HepG2 (cell line): ENCODE data around the gene CPEB4. TPM values are rescaled to one million over a fixed set of nuclear protein-coding genes. Genes with fewer than 3 reads are reported as not detected.
A peak's percentile ranks its signal among the peaks of the same experiment; 100 is the strongest.

Experiments
- ARNTL ChIP-seq: sonication (generic); formaldehyde crosslinking; IDR thresholded peaks from 2 replicates; pipeline ENCODE4 v1.4.0; 2020; ENCODE audit warnings: mild to moderate bottlenecking, missing genetic modification reagents
- ATF1 ChIP-seq: IDR thresholded peaks from 2 replicates; pipeline ENCODE4 v1.6.1; 2016; ENCODE audit warnings: mild to moderate bottlenecking, control low read depth
- CC2D1A ChIP-seq: sonication (generic); formaldehyde crosslinking; IDR thresholded peaks from 2 replicates; pipeline ENCODE4 v1.8.1; 2023; ENCODE audit warnings: mild to moderate bottlenecking, missing genetic modification reagents
- CCAR2 ChIP-seq: fragments of 200-400 bp; formaldehyde crosslinking; optimal IDR thresholded peaks from 2 replicates; pipeline ENCODE3; 2018; ENCODE audit warnings: low read depth, mild to moderate bottlenecking, low read length, moderate library complexity
- CREM ChIP-seq, 2 experiments: sonication (generic) in 1 of 2; formaldehyde crosslinking in 1 of 2; IDR thresholded peaks; 2 replicates each; pipeline versions ENCODE4 v1.4.0 to v1.6.1; 2016 to 2020; ENCODE audit warnings: antibody characterized with exemption in 1 of 2, mild to moderate bottlenecking in 1 of 2, missing genetic modification reagents in 1 of 2
- EEA1 ChIP-seq: sonication (generic); formaldehyde crosslinking; IDR thresholded peaks from 2 replicates; pipeline ENCODE4 v1.5.1; 2020; ENCODE audit warnings: mild to moderate bottlenecking, missing genetic modification reagents, borderline replicate concordance
- FOSL2 ChIP-seq: sonication (generic); formaldehyde crosslinking; IDR thresholded peaks from 2 replicates; pipeline ENCODE4 v1.4.0; 2020; ENCODE audit warnings: missing genetic modification reagents
- FOXA1 ChIP-seq, 2 experiments: fragments of 450-650 bp in 1 of 2; sonication (generic) in 1 of 2; formaldehyde crosslinking in 1 of 2; IDR thresholded peaks; 2 replicates each; pipeline versions ENCODE4 v1.4.0 to v1.6.1; 2016 to 2020; ENCODE audit warnings: missing genetic modification reagents in 1 of 2
- HNRNPL ChIP-seq: fragments of 200-400 bp; formaldehyde crosslinking; IDR thresholded peaks from 2 replicates; pipeline ENCODE4 v1.6.1; 2017; ENCODE audit warnings: mild to moderate bottlenecking, low read depth, low read length
- RARG ChIP-seq: sonication (generic); formaldehyde crosslinking; IDR thresholded peaks from 2 replicates; pipeline ENCODE4 v1.4.0; 2020; ENCODE audit warnings: low read depth, mild to moderate bottlenecking, missing genetic modification reagents
- STAG1 ChIP-seq: sonication (generic); formaldehyde crosslinking; IDR thresholded peaks from 2 replicates; pipeline ENCODE4 v1.4.0; 2020; ENCODE audit warnings: missing genetic modification reagents
- ZNF24 ChIP-seq: fragments of 450-650 bp; IDR thresholded peaks from 2 replicates; pipeline ENCODE4 v1.6.1; 2017; ENCODE audit warnings: antibody characterized with exemption, mild to moderate bottlenecking
- ZNF260 ChIP-seq: sonication (generic); formaldehyde crosslinking; IDR thresholded peaks from 2 replicates; pipeline ENCODE4 v1.4.0; 2020; ENCODE audit warnings: missing genetic modification reagents, low read depth, mild to moderate bottlenecking, borderline replicate concordance
- ZNF282 ChIP-seq: fragments of 450-650 bp; IDR thresholded peaks from 2 replicates; pipeline ENCODE4 v1.6.1; 2018; ENCODE audit not compliant: partially characterized antibody
- ZNF510 ChIP-seq: sonication (generic); formaldehyde crosslinking; IDR thresholded peaks from 2 replicates; pipeline ENCODE4 v1.4.0; 2020; ENCODE audit warnings: low read depth, mild to moderate bottlenecking, missing genetic modification reagents
- ZNF614 ChIP-seq: IDR thresholded peaks from 2 replicates; pipeline ENCODE4 v1.6.1; 2018; ENCODE audit warnings: missing biosample characterization, missing genetic modification reagents, inconsistent platforms, borderline replicate concordance
- ZNF674 ChIP-seq: sonication (generic); formaldehyde crosslinking; IDR thresholded peaks from 2 replicates; pipeline ENCODE4 v1.5.0; 2020; ENCODE audit warnings: low read depth, mild to moderate bottlenecking, missing genetic modification reagents
- ZNF782 ChIP-seq: sonication (generic); formaldehyde crosslinking; IDR thresholded peaks from 2 replicates; pipeline ENCODE4 v1.4.0; 2020; ENCODE audit warnings: missing genetic modification reagents, mild to moderate bottlenecking, borderline replicate concordance
- ZSCAN29 ChIP-seq: sonication (generic); formaldehyde crosslinking; conservative IDR thresholded peaks from 2 replicates; pipeline ENCODE4 v1.4.0; 2020; ENCODE audit warnings: mild to moderate bottlenecking, missing genetic modification reagents
- polyA plus RNA-seq, 8 experiments: library from polyadenylated mRNA; depleted of rRNA in 3 of 8; stranded (reverse) in 7 of 8; unstranded in 1 of 8; fragments of >200 nt; fragmentation: Illumina TruSeq in 4 of 8; extraction: Trizol in 4 of 8; gene quantifications; 2 replicates each; pipeline versions ENCODE4 v1.2.1 to v1.2.3, GENCODE V29; 2011 to 2016; ENCODE audit warnings: low read depth in 4 of 8, missing spikeins in 1 of 8, mixed read lengths in 1 of 8; ENCODE audit not compliant: insufficient read depth in 1 of 8
- total RNA-seq, 5 experiments: library from RNA; depleted of rRNA; stranded (reverse); fragments of >200 nt; fragmentation: Illumina TruSeq; extraction: Trizol; gene quantifications; 2 replicates each; pipeline ENCODE4 v1.2.3, GENCODE V29; 2016; ENCODE audit warnings: low read depth in 1 of 5
- TF ChIP-seq, protein P1 (sequence below): sonication (generic); formaldehyde crosslinking; IDR thresholded peaks from 2 replicates; pipeline ENCODE4 v1.5.0; 2020; ENCODE audit warnings: mild to moderate bottlenecking, missing genetic modification reagents
- TF ChIP-seq, protein P2 (sequence below): IDR thresholded peaks from 2 replicates; pipeline ENCODE4 v1.6.1; 2018; ENCODE audit warnings: missing genetic modification reagents, mild to moderate bottlenecking, missing compliant biosample characterization
- TF ChIP-seq, protein P3 (sequence below): sonication (generic); formaldehyde crosslinking; IDR thresholded peaks from 2 replicates; pipeline ENCODE4 v1.5.1; 2020; ENCODE audit warnings: mild to moderate bottlenecking, missing genetic modification reagents

Gene CPEB4
- total and polyA plus RNA-seq, 2 of the 13 experiments (the other 11 are each of a cell fraction or from before 2014, with no cell fraction given), result 7.7 to 26.7 TPM

DNA sequence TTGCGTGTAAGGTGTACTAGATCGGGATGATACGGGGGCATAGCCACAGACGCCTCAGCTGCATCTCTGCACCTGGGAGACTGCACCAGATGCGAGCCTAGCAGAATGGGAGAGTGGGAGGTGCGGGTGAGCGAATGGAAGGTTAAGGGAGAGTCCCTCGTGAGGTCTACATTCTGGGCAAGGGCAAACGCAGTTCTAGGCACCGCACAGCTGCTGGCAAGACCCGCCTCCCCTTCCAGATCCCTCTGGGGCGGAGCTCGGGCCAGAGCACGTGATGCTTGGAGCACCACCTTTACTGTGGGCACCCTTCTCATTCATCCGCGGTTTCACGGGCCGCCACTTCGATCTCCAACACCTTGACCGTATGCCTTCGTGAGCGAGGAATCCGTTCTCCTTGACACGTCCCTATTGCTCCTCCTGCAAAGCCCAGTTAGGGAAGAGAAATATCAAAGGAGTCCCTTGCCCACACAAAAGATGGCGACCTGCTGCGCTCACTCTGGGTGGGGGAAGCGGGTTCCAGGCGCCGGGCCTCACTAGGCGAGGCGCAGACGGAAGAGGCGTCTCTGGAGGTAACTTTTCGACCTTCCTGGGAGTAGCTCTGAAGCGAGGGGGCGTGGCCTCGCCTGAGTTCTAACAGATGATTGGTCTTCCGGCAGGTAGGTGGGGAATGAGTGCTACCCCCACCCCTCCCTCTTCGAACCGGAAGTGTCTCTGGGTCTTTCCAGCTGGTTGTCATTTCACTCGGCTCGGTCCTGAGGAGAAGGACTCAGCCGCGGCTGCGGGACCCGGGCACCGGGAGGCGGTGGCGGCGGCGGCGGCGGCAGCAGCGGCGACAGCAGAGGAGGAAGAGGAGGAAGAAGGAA is at the start of gene CPEB4 (continued):
- 0 out of 2 replicates have a peak, but pooled peaks have one; percentile 25 for TF ChIP-seq ZNF614 (CRISPR knock-in tag)
- no peak for TF ChIP-seq FOXA1 (IDR thresholded peaks at IDR 0.05)
- no peak for TF ChIP-seq FOXA1 (CRISPR knock-in tag; IDR thresholded peaks at IDR 0.05)
- no peak for TF ChIP-seq RARG (CRISPR knock-in tag)
- no peak for TF ChIP-seq EEA1
- TF ChIP-seq, protein P1, sequence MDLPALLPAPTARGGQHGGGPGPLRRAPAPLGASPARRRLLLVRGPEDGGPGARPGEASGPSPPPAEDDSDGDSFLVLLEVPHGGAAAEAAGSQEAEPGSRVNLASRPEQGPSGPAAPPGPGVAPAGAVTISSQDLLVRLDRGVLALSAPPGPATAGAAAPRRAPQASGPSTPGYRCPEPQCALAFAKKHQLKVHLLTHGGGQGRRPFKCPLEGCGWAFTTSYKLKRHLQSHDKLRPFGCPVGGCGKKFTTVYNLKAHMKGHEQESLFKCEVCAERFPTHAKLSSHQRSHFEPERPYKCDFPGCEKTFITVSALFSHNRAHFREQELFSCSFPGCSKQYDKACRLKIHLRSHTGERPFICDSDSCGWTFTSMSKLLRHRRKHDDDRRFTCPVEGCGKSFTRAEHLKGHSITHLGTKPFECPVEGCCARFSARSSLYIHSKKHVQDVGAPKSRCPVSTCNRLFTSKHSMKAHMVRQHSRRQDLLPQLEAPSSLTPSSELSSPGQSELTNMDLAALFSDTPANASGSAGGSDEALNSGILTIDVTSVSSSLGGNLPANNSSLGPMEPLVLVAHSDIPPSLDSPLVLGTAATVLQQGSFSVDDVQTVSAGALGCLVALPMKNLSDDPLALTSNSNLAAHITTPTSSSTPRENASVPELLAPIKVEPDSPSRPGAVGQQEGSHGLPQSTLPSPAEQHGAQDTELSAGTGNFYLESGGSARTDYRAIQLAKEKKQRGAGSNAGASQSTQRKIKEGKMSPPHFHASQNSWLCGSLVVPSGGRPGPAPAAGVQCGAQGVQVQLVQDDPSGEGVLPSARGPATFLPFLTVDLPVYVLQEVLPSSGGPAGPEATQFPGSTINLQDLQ (CRISPR knock-in tag), result no peak
- TF ChIP-seq HNRNPL, result peak; percentile 52; the same call in 1 of the 2 replicates
- TF ChIP-seq, protein P2, sequence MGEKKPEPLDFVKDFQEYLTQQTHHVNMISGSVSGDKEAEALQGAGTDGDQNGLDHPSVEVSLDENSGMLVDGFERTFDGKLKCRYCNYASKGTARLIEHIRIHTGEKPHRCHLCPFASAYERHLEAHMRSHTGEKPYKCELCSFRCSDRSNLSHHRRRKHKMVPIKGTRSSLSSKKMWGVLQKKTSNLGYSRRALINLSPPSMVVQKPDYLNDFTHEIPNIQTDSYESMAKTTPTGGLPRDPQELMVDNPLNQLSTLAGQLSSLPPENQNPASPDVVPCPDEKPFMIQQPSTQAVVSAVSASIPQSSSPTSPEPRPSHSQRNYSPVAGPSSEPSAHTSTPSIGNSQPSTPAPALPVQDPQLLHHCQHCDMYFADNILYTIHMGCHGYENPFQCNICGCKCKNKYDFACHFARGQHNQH (CRISPR knock-in tag), result peak; percentile 73; the same call in 1 of the 2 replicates
- TF ChIP-seq, protein P3, sequence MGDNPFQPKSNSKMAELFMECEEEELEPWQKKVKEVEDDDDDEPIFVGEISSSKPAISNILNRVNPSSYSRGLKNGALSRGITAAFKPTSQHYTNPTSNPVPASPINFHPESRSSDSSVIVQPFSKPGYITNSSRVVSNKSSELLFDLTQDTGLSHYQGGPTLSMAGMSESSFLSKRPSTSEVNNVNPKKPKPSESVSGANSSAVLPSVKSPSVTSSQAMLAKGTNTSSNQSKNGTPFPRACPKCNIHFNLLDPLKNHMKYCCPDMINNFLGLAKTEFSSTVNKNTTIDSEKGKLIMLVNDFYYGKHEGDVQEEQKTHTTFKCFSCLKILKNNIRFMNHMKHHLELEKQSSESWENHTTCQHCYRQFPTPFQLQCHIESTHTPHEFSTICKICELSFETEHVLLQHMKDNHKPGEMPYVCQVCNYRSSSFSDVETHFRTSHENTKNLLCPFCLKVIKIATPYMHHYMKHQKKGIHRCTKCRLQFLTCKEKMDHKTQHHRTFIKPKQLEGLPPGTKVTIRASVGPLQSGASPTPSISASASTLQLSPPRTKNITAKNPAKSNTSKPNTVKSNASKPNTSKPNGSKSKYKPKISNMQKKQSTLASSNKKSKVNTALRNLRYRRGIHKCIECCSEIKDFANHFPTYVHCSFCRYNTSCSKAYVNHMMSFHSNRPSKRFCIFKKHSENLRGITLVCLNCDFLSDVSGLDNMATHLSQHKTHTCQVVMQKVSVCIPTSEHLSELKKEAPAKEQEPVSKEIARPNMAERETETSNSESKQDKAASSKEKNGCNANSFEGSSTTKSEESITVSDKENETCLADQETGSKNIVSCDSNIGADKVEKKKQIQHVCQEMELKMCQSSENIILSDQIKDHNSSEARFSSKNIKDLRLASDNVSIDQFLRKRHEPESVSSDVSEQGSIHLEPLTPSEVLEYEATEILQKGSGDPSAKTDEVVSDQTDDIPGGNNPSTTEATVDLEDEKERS (CRISPR knock-in tag), result peak; percentile 65
- TF ChIP-seq CC2D1A, result no peak
- no peak; the same call in 1 of the 2 replicates for TF ChIP-seq FOSL2 (CRISPR knock-in tag)
- TF ChIP-seq ZNF782 (CRISPR knock-in tag), result peak; percentile 49; the same call in 1 of the 2 replicates
- no peak for TF ChIP-seq ZNF674 (CRISPR knock-in tag)
- no peak for TF ChIP-seq CCAR2
- TF ChIP-seq ZNF510 (CRISPR knock-in tag), result 0 out of 2 replicates have a peak, but pooled peaks have one; percentile 63
- TF ChIP-seq STAG1 (CRISPR knock-in tag), result peak; percentile 12; the same call in 1 of the 2 replicates
- TF ChIP-seq ARNTL (CRISPR knock-in tag), result peak; percentile 76
- no peak for TF ChIP-seq ZNF260 (CRISPR knock-in tag)
- TF ChIP-seq ATF1 (CRISPR knock-in tag), result peak; percentile 55
- 0 out of 2 replicates have a peak, but pooled peaks have one; percentile 64 for TF ChIP-seq ZSCAN29 (CRISPR knock-in tag)
- no peak for TF ChIP-seq ZNF24
- no peak for TF ChIP-seq ZNF282
- peak; percentile 88 for TF ChIP-seq CREM (IDR thresholded peaks at IDR 0.05)
- no peak for TF ChIP-seq CREM (CRISPR knock-in tag; IDR thresholded peaks at IDR 0.05)
